Measurements from ENCODE around the gene EPHA4. TPM values are rescaled to one million over a fixed set of nuclear protein-coding genes. Genes with fewer than 3 reads are reported as not detected.

EPHA4 gene
- total RNA-seq, 4 donors from 2014 or later: 3.5 to 16.5 (median 12.4) TPM

DNA sequence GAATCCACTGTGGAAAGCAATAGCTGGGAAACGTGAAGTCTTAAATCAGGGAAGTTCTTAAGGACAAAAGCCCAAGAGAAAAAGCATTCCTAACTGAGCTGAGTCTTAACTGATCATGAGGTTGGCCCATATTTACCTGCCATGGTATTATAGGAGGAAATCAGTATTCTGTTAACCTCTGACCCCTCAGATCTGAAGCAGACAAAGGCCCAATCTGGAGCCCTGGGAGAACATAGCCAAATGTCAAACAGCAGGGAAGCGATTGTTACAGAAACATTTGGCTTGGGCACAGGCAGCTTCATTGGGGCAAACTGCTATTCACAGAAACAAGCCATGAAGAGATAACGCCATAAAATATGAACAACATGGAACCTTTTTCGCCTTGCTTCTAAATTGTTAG lies 18.8 kb downstream of the EPHA4 start:
- DNase-seq: no peak
- Histone ChIP-seq H3K36me3 (no peaks in the 10 kb centered on the region), H3K27ac (no peak overlapping the region), H3K4me3 (no peak overlapping the region), H3K9me3 (no peaks in the 10 kb centered on the region), H3K4me1 (peaks cover 0 to 3% (median 0%) of the 10 kb centered on the region in 4 donors), H3K27me3 (no peaks in the 10 kb centered on the region)
- TF ChIP-seq, protein P1, sequence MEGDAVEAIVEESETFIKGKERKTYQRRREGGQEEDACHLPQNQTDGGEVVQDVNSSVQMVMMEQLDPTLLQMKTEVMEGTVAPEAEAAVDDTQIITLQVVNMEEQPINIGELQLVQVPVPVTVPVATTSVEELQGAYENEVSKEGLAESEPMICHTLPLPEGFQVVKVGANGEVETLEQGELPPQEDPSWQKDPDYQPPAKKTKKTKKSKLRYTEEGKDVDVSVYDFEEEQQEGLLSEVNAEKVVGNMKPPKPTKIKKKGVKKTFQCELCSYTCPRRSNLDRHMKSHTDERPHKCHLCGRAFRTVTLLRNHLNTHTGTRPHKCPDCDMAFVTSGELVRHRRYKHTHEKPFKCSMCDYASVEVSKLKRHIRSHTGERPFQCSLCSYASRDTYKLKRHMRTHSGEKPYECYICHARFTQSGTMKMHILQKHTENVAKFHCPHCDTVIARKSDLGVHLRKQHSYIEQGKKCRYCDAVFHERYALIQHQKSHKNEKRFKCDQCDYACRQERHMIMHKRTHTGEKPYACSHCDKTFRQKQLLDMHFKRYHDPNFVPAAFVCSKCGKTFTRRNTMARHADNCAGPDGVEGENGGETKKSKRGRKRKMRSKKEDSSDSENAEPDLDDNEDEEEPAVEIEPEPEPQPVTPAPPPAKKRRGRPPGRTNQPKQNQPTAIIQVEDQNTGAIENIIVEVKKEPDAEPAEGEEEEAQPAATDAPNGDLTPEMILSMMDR (IDR thresholded peaks at IDR 0.05): no peak
- TF ChIP-seq POLR2A (IDR thresholded peaks at IDR 0.05): no peak

DNA sequence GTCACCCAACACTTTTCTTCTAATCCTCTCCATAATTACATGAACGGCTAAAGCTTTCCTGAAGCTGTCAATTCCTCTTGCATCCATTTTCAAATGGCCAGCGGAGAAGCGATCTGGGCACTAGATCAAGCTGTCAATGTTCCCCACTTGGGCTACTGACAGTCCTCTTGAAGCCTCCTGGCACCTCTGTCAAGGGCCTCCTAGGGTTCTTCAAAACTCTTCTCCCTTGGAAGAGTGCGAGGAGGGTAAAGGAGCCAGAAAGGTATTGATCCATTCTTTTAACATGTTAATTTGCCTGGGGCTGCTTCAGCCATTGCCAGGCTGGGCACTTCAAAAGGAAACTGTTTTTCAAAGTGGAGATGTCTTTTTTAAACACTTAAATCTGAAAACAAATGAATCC lies 19.8 kb downstream of the EPHA4 start:
- H3K27ac ChIP-seq: no peak overlapping the region
- TF ChIP-seq, protein P1 (IDR thresholded peaks at IDR 0.05): no peak
- no peak for TF ChIP-seq POLR2A (IDR thresholded peaks at IDR 0.05)
- H3K36me3 ChIP-seq: no peaks in the 10 kb centered on the region
- peaks cover 0 to 3% (median 0%) of the 10 kb centered on the region in 4 donors for H3K4me1 ChIP-seq
- no peaks in the 10 kb centered on the region for H3K9me3 ChIP-seq
- DNase-seq: no peak
- no peaks in the 10 kb centered on the region for H3K27me3 ChIP-seq
- no peak overlapping the region for H3K4me3 ChIP-seq

DNA sequence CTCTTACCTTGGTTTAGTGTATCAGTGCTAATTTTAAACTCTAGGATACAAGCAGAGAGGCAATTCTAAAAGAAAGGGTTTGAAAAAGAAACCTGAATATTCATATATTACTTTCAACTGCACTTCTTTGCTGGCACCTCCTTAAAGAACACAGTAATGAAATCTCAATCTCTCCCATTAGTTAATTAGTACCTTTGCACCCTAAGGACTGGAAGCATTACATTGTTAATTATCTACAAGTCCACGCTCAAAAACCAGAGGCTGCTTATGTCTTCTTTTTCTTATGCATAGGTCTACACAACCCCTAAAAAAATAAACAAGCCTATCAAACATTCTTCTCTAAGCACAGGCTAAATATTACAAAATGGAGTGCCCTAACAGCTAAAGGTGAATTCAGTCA lies 20.2 kb downstream of the EPHA4 start:
- no peak for TF ChIP-seq POLR2A (IDR thresholded peaks at IDR 0.05)
- TF ChIP-seq, protein P1 (IDR thresholded peaks at IDR 0.05): no peak

DNA sequence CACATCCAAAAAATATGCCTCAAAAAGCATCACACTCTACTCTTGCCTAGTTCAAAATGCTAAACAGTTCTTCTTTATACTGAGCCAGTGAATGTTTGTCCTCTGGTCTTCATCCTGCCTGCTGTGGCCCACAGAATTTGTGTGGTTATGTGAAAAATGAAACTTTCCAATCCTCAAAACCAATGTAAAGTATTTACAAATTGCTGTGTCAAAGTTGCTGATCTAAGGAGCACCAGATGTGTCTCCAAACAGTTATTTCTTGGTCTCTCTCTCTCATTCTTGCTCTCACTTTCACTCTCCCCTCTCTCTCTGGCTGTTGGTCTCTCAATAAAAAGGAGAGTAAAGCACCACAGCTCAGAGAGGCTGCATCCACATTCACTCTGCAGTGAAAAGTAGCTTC lies 23.0 kb downstream of the EPHA4 start:
- no peak for DNase-seq
- H3K4me3 ChIP-seq: no peak overlapping the region
- no peak overlapping the region for H3K27ac ChIP-seq
- H3K36me3 ChIP-seq: no peaks in the 10 kb centered on the region
- H3K4me1 ChIP-seq: no peaks in the 10 kb centered on the region
- H3K9me3 ChIP-seq: no peaks in the 10 kb centered on the region
- no peaks in the 10 kb centered on the region for H3K27me3 ChIP-seq
- TF ChIP-seq POLR2A (IDR thresholded peaks at IDR 0.05): no peak
- TF ChIP-seq, protein P1 (IDR thresholded peaks at IDR 0.05): no peak

More for the DNA sequence above, 20.2 kb downstream of the EPHA4 start:
- Histone ChIP-seq H3K27me3 (no peaks in the 10 kb centered on the region), H3K36me3 (no peaks in the 10 kb centered on the region), H3K9me3 (no peaks in the 10 kb centered on the region), H3K4me3 (no peak overlapping the region), H3K4me1 (peaks cover 0 to 3% (median 0%) of the 10 kb centered on the region in 4 donors), H3K27ac (no peak overlapping the region)
- DNase-seq: no peak

DNA sequence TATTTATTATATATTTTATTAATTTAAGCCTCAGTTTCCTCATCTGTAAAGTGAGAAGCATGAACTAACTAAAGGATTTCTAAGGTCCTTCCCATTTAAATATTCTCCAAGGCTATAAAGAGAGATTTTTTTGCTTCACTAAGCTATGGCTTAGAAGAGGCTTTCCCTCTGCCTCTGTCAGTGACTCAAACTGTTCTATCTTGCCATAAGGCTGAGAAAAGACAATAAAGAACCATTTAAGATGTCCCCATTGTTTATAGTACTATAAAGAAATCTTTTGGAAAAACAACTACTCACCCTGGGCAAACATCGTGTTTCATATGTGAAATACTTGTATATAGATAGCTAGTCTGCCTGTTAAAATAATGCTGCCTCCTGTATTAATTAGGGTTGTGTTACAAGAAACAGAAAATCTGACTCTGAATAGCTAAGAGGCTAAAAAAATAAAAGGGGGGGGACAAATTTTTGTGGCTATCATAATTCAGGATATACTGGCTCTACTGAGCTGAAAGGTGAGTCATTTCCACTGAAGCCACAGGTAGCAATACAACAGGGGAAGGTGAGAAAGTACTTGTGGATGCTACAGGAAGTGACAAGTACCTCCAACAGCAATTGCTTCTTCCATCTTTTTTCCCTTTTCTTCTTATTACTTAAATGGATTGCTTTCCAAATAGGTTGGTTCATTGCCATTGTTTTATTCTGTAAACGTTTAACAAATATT lies 25.4 kb downstream of the EPHA4 start:
- no peak overlapping the region for H3K4me3 ChIP-seq
- H3K36me3 ChIP-seq: no peaks in the 10 kb centered on the region
- no peaks in the 10 kb centered on the region for H3K4me1 ChIP-seq
- no peak overlapping the region for H3K27ac ChIP-seq
- H3K27me3 ChIP-seq: no peaks in the 10 kb centered on the region
- TF ChIP-seq, protein P1 (IDR thresholded peaks at IDR 0.05): no peak
- no peak for TF ChIP-seq POLR2A (IDR thresholded peaks at IDR 0.05)
- H3K9me3 ChIP-seq: no peaks in the 10 kb centered on the region
- DNase-seq: no peak

Data from Peyer's patch (tissue), 4 donors.